DOHH2 (cell line): Measurements from ENCODE around the gene BCAP29.

ENCODE experiments used
- H3F3A ChIP-seq: fragments of 200-600 bp; sonication (generic), shearing (Covaris generic); 2 replicates; pipeline ENCODE4 v1.6.0; 2016; ENCODE audit warnings: antibody characterized with exemption, mild to moderate bottlenecking; ENCODE audit not compliant: control insufficient read depth, insufficient read depth
- H3K27ac ChIP-seq: fragments of 200-600 bp; sonication (generic); 2 replicates; pipeline ENCODE4 v1.5.1; 2014; ENCODE audit warnings: low read depth, mild to moderate bottlenecking, low read length, moderate library complexity
- H3K27me3 ChIP-seq: fragments of 200-600 bp; sonication (generic); 2 replicates; pipeline ENCODE4 v1.6.1; 2014; ENCODE audit warnings: mild to moderate bottlenecking, low read length, mixed read lengths; ENCODE audit not compliant: control insufficient read depth
- H3K36me3 ChIP-seq: fragments of 200-600 bp; sonication (generic); 2 replicates; pipeline ENCODE4 v1.6.1; 2014; ENCODE audit warnings: mild to moderate bottlenecking, low read length, moderate library complexity, mixed read lengths; ENCODE audit not compliant: control insufficient read depth
- H3K4me1 ChIP-seq: fragments of 200-600 bp; sonication (generic); 2 replicates; pipeline ENCODE4 v1.6.1; 2014; ENCODE audit warnings: mild to moderate bottlenecking, low read length, mixed read lengths; ENCODE audit not compliant: control insufficient read depth
- H3K4me2 ChIP-seq: fragments of 200-600 bp; sonication (generic); 2 replicates; pipeline ENCODE4 v1.6.0; 2014; ENCODE audit warnings: mild to moderate bottlenecking, low read length, moderate library complexity
- H3K4me3 ChIP-seq: fragments of 200-600 bp; sonication (generic); 2 replicates; pipeline ENCODE4 v1.5.1; 2014; ENCODE audit warnings: mild to moderate bottlenecking, low read length, mixed read lengths
- H3K79me2 ChIP-seq: fragments of 200-600 bp; sonication (generic); 2 replicates; pipeline ENCODE4 v1.6.1; 2014; ENCODE audit warnings: mild to moderate bottlenecking, low read length, mixed read lengths; ENCODE audit not compliant: control insufficient read depth
- H3K9me2 ChIP-seq: fragments of 200-600 bp; sonication (generic); replicated peaks from 2 replicates; pipeline ENCODE4 v1.6.1; 2014; ENCODE audit warnings: mild to moderate bottlenecking, low read length, mixed read lengths; ENCODE audit not compliant: control insufficient read depth
- H3K9me3 ChIP-seq: fragments of 200-600 bp; sonication (generic); 2 replicates; pipeline ENCODE4 v1.6.1; 2014; ENCODE audit warnings: antibody characterized with exemption, low read length, mixed read lengths; ENCODE audit not compliant: control insufficient read depth, insufficient read depth
- H4K20me1 ChIP-seq: fragments of 200-600 bp; sonication (generic); 2 replicates; pipeline ENCODE4 v1.6.0; 2014; ENCODE audit warnings: low read depth, mild to moderate bottlenecking, antibody characterized with exemption, low read length, moderate library complexity; ENCODE audit not compliant: control insufficient read depth, insufficient read depth
- EZH2phosphoT487 ChIP-seq: fragments of 200-600 bp; sonication (generic); IDR thresholded peaks from 2 replicates; pipeline ENCODE4 v1.6.1; 2017; ENCODE audit warnings: borderline replicate concordance, mild to moderate bottlenecking, antibody characterized with exemption, low read length, moderate library complexity, mixed read lengths
- TF ChIP-seq, protein P1 (sequence below): fragments of 200-600 bp; sonication (generic); IDR thresholded peaks from one replicate; pipeline ENCODE4 v1.5.1; 2014; ENCODE audit warnings: antibody characterized with exemption, mild to moderate bottlenecking, low read depth, low read length; ENCODE audit not compliant: poor library complexity, severe bottlenecking

BCAP29 gene

DNA sequence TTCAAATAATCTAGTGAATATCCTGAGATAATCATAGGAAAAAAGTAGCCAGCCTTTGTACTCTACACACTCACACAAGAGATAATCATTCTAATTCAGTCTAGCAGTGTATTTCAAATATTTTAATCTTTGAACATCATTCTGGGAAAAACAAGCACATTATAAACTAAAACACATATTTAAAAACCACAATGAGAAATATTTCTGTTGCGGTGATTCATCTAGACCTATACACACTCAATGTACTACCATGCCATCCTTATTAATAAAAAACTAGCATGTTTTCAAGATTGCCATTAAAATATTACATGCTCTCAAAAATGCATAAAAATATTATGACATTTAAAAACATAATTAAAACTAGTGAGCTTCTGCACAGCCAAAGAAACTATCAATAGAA lies 28.1 kb upstream of the BCAP29 start:
- no peaks in the 10 kb centered on the region for H3K9me3 ChIP-seq
- H3F3A ChIP-seq = no peaks in the 10 kb centered on the region
- TF ChIP-seq EZH2phosphoT487 = no peak
- TF ChIP-seq, protein P1, sequence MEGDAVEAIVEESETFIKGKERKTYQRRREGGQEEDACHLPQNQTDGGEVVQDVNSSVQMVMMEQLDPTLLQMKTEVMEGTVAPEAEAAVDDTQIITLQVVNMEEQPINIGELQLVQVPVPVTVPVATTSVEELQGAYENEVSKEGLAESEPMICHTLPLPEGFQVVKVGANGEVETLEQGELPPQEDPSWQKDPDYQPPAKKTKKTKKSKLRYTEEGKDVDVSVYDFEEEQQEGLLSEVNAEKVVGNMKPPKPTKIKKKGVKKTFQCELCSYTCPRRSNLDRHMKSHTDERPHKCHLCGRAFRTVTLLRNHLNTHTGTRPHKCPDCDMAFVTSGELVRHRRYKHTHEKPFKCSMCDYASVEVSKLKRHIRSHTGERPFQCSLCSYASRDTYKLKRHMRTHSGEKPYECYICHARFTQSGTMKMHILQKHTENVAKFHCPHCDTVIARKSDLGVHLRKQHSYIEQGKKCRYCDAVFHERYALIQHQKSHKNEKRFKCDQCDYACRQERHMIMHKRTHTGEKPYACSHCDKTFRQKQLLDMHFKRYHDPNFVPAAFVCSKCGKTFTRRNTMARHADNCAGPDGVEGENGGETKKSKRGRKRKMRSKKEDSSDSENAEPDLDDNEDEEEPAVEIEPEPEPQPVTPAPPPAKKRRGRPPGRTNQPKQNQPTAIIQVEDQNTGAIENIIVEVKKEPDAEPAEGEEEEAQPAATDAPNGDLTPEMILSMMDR = no peak
- peaks cover 6% of the 10 kb centered on the region; the same call in 1 of the 2 replicates for H3K4me1 ChIP-seq
- peaks cover 44% of the 10 kb centered on the region for H3K36me3 ChIP-seq
- H3K79me2 ChIP-seq = peaks cover 5% of the 10 kb centered on the region; the same call in 1 of the 2 replicates
- no peaks in the 10 kb centered on the region for H4K20me1 ChIP-seq
- H3K27ac ChIP-seq = no peak overlapping the region
- H3K4me3 ChIP-seq = no peak overlapping the region
- H3K9me2 ChIP-seq = no peaks in the 10 kb centered on the region
- no peak overlapping the region for H3K4me2 ChIP-seq
- H3K27me3 ChIP-seq = no peaks in the 10 kb centered on the region

DNA sequence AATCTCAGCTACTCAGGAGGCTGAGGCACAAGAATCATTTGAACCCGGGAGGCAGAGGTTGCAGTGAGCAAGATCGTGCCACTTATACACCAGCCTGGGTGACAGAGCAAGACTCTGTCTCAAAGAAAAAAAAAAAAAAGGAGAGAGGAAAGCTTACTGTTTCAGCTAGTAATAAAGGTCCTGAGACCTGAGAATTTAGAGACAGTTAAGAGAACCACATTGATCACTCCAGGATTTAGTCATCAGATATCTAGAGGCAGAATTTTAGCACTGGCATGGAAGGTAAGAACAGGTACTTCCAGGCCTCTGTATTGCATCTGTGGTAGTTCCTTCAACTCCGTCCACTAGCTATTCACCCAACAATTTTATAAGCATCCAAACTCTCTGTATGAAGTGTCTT lies 24.2 kb upstream of the BCAP29 start:
- Histone ChIP-seq H3K4me1 (peaks cover 6% of the 10 kb centered on the region; the same call in 1 of the 2 replicates), H4K20me1 (no peaks in the 10 kb centered on the region), H3K4me2 (no peak overlapping the region), H3K9me2 (no peaks in the 10 kb centered on the region), H3K27me3 (no peaks in the 10 kb centered on the region), H3K9me3 (no peaks in the 10 kb centered on the region), H3K79me2 (peaks cover 25% of the 10 kb centered on the region), H3K27ac (no peak overlapping the region), H3K4me3 (no peak overlapping the region), H3F3A (no peaks in the 10 kb centered on the region), H3K36me3 (peaks cover 50% of the 10 kb centered on the region)
- TF ChIP-seq EZH2phosphoT487 = no peak
- TF ChIP-seq, protein P1 = no peak

DNA sequence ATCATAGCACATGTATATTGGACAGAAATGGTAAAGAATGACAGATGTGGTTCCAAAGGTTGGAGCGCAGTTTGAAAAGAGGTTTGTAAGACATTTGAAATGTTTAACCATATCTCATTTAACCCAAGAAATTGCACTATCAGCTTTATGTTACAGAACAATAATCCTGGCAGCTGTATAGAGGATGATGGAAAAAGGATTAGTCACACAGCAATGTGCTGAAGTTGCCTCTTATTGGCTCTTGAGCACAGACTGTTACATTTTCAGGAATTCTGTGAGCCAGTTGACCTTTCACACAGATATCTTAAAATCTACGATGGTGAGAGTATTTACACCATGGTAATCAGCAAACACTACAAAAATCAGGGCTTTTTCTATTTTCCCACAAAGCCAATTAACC lies 20.2 kb upstream of the BCAP29 start:
- no peaks in the 10 kb centered on the region for H3K9me2 ChIP-seq
- no peak overlapping the region for H3K4me3 ChIP-seq
- TF ChIP-seq EZH2phosphoT487 = no peak
- TF ChIP-seq, protein P1 = no peak
- no peaks in the 10 kb centered on the region for H3F3A ChIP-seq
- H3K9me3 ChIP-seq = no peaks in the 10 kb centered on the region
- H3K36me3 ChIP-seq = peaks cover 33% of the 10 kb centered on the region
- peaks cover 57% of the 10 kb centered on the region for H3K79me2 ChIP-seq
- peaks cover 18% of the 10 kb centered on the region for H3K4me1 ChIP-seq
- H3K27ac ChIP-seq = no peak overlapping the region
- H3K27me3 ChIP-seq = no peaks in the 10 kb centered on the region
- H3K4me2 ChIP-seq = no peak overlapping the region
- no peaks in the 10 kb centered on the region for H4K20me1 ChIP-seq
